ENCODE measurements around the gene TBKBP1.

TBKBP1 gene

GRCh38 chr17:47733047-47733673 lies 39.2 kb downstream of the TBKBP1 start, which contains the start of gene TBX21:
Gene TBX21 (plus strand): TSS chr17:47733236. CDS start chr17:47733455, 219 bp downstream.
- Histone ChIP-seq H3K27ac (ENCODE audit: low read depth, low read length, poor library complexity, severe bottlenecking) (no peak within 1 kb of the TSS), H3K9ac (ENCODE audit: low read length) (no peak within 1 kb of the TSS), H3K9me2 (ENCODE audit: low read depth, low read length) (no peaks in the 10 kb centered on the region), H3K4me3 (ENCODE audit: low read depth, low read length, poor library complexity, severe bottlenecking) (peak within 1 kb of the TSS; percentile 37), H3F3A (ENCODE audit: insufficient read depth, low read length) (no peaks in the 10 kb centered on the region), H3K4me1 (ENCODE audit: insufficient read depth, low read length, severe bottlenecking) (peaks cover 11% of the 10 kb centered on the region), H2AFZ (ENCODE audit: low read length) (no peak within 1 kb of the TSS), H3K4me2 (ENCODE audit: low read length) (peak within 1 kb of the TSS; percentile 55), H4K20me1 (ENCODE audit: insufficient read depth, low read length) (no peaks in the 10 kb centered on the region), H3K27me3 (ENCODE audit: insufficient read depth, low read length) (no peaks in the 10 kb centered on the region; the same call in 1 of the 2 replicates), H3K9me3 (ENCODE audit: low read length) (no peaks in the 10 kb centered on the region), H3K79me2 (ENCODE audit: insufficient read depth, low read length) (no peaks in the 10 kb centered on the region), H3K36me3 (ENCODE audit: insufficient read depth, low read length) (no peaks in the 10 kb centered on the region)
- TF ChIP-seq, protein P1, sequence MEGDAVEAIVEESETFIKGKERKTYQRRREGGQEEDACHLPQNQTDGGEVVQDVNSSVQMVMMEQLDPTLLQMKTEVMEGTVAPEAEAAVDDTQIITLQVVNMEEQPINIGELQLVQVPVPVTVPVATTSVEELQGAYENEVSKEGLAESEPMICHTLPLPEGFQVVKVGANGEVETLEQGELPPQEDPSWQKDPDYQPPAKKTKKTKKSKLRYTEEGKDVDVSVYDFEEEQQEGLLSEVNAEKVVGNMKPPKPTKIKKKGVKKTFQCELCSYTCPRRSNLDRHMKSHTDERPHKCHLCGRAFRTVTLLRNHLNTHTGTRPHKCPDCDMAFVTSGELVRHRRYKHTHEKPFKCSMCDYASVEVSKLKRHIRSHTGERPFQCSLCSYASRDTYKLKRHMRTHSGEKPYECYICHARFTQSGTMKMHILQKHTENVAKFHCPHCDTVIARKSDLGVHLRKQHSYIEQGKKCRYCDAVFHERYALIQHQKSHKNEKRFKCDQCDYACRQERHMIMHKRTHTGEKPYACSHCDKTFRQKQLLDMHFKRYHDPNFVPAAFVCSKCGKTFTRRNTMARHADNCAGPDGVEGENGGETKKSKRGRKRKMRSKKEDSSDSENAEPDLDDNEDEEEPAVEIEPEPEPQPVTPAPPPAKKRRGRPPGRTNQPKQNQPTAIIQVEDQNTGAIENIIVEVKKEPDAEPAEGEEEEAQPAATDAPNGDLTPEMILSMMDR (IDR thresholded peaks at IDR 0.05; ENCODE audit: low read length) = peak; percentile 49
- no peak for TF ChIP-seq EZH2 (IDR thresholded peaks at IDR 0.05; ENCODE audit: borderline replicate concordance, low read length)

DNA sequence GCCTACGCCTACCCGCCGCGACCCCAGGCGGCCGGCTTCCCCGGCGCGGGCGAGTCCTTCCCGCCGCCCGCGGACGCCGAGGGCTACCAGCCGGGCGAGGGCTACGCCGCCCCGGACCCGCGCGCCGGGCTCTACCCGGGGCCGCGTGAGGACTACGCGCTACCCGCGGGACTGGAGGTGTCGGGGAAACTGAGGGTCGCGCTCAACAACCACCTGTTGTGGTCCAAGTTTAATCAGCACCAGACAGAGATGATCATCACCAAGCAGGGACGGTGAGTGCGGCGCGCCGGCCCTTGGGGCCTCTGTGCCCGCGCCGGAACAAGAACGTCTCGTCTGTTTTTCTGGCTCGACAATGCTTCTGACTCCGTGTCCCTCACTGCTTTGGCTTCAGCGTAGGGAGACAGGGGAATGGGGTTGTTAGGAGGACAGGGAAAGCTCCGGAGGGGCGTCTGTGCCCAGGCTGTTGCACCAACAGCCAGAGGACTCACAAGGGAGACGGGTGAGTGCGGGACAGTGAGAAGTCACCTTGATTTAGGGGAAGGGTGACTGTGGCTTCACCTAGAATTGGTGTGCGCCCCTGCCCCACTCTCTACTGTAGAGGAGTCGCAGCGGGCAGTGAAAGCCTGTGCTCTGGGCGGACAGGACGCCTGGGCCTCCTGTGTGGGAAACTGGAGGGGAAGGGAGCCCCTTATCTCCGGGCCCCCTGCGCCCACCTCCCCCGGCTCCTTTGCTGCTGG lies 39.9 kb downstream of the TBKBP1 start:
- H3K4me3 ChIP-seq (ENCODE audit: low read depth, low read length, poor library complexity, severe bottlenecking) = peak overlapping the region; percentile 37
- H3K4me2 ChIP-seq (ENCODE audit: low read length) = peak overlapping the region; percentile 55
- no peak overlapping the region for H2AFZ ChIP-seq (ENCODE audit: low read length)
- no peaks in the 10 kb centered on the region for H3K9me3 ChIP-seq (ENCODE audit: low read length)
- no peaks in the 10 kb centered on the region for H3K36me3 ChIP-seq (ENCODE audit: insufficient read depth, low read length)
- no peaks in the 10 kb centered on the region for H3K9me2 ChIP-seq (ENCODE audit: low read depth, low read length)
- H4K20me1 ChIP-seq (ENCODE audit: insufficient read depth, low read length) = no peaks in the 10 kb centered on the region
- TF ChIP-seq EZH2 (IDR thresholded peaks at IDR 0.05; ENCODE audit: borderline replicate concordance, low read length) = no peak
- TF ChIP-seq, protein P1 (IDR thresholded peaks at IDR 0.05; ENCODE audit: low read length) = no peak
- H3K4me1 ChIP-seq (ENCODE audit: insufficient read depth, low read length, severe bottlenecking) = peaks cover 11% of the 10 kb centered on the region
- no peak overlapping the region for H3K9ac ChIP-seq (ENCODE audit: low read length)
- no peaks in the 10 kb centered on the region; the same call in 1 of the 2 replicates for H3K27me3 ChIP-seq (ENCODE audit: insufficient read depth, low read length)
- H3K27ac ChIP-seq (ENCODE audit: low read depth, low read length, poor library complexity, severe bottlenecking) = no peak overlapping the region
- H3F3A ChIP-seq (ENCODE audit: insufficient read depth, low read length) = no peaks in the 10 kb centered on the region
- H3K79me2 ChIP-seq (ENCODE audit: insufficient read depth, low read length) = no peaks in the 10 kb centered on the region

- H3K9ac ChIP-seq (ENCODE audit: low read length) = no peak overlapping the region
- H3K9me2 ChIP-seq (ENCODE audit: low read depth, low read length) = no peaks in the 10 kb centered on the region
- H3K4me3 ChIP-seq (ENCODE audit: low read depth, low read length, poor library complexity, severe bottlenecking) = no peak overlapping the region
- no peaks in the 10 kb centered on the region for H3K36me3 ChIP-seq (ENCODE audit: insufficient read depth, low read length)
- no peaks in the 10 kb centered on the region for H3K9me3 ChIP-seq (ENCODE audit: low read length)
- no peaks in the 10 kb centered on the region; the same call in 1 of the 2 replicates for H3K27me3 ChIP-seq (ENCODE audit: insufficient read depth, low read length)
- no peaks in the 10 kb centered on the region for H3F3A ChIP-seq (ENCODE audit: insufficient read depth, low read length)
- no peaks in the 10 kb centered on the region for H4K20me1 ChIP-seq (ENCODE audit: insufficient read depth, low read length)
- H3K4me2 ChIP-seq (ENCODE audit: low read length) = no peak overlapping the region
- H3K27ac ChIP-seq (ENCODE audit: low read depth, low read length, poor library complexity, severe bottlenecking) = no peak overlapping the region
- TF ChIP-seq, protein P1 (IDR thresholded peaks at IDR 0.05; ENCODE audit: low read length) = no peak
- TF ChIP-seq EZH2 (IDR thresholded peaks at IDR 0.05; ENCODE audit: borderline replicate concordance, low read length) = no peak
- H3K79me2 ChIP-seq (ENCODE audit: insufficient read depth, low read length) = no peaks in the 10 kb centered on the region
- H3K4me1 ChIP-seq (ENCODE audit: insufficient read depth, low read length, severe bottlenecking) = peaks cover 11% of the 10 kb centered on the region
- no peak overlapping the region for H2AFZ ChIP-seq (ENCODE audit: low read length)
Measured at GRCh38 chr17:47735139-47735464, 41.1 kb downstream of the TBKBP1 start.

Data from OCI-LY1 (cell line).